ENCODE data around the gene CXCL14.

Gene CXCL14, protein sequence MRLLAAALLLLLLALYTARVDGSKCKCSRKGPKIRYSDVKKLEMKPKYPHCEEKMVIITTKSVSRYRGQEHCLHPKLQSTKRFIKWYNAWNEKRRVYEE

GRCh38 chr5:135578685-135579341 lies at the start of gene CXCL14:
Gene CXCL14 (minus strand): TSS chr5:135578991. CDS start chr5:135578778, 213 bp downstream.
- DNase-seq: no peak

DNA sequence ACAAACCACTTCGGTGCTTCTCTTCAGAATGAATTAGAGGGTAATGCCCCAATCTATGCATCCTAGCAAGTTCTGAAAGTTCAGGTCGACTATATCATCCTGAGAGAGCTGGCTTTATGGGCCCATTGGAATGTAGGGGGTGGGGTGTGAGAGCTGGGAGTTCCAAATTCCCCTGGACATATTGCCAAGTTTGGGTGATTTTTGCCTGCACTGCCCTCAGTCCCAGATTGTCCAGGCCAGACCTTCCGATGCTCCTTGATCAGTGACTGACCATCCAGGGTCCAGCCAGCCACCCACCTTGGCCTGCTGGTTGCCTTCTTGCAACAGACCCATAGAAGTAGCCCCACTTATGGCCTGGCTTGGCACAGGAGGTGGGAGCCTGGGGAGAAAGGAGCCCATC lies 47.8 kb upstream of the CXCL14 start:
- no peak for DNase-seq

DNA sequence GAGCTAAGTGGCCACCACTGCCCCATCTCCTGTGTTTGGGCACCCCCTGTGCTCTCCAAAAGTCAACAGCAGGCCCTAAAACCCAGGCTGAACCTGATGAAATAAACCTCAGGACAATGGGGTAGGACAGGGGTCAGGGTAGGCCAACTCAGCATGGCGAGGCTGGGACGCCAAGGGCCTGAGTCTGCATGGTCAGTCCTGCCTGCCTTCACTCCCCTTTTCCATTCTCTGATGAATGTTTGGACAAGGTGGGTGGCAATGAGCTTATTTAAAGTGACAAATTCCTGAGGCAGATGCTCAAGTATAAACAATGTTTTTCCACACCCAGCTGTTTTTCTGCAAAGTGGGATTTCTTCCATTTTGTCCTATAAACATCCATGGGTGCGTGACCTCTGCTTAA lies 47.2 kb upstream of the CXCL14 start:
- DNase-seq: no peak

GRCh38 chr5:135625486-135625885 lies 46.7 kb upstream of the CXCL14 start:
- no peak for DNase-seq

DNA sequence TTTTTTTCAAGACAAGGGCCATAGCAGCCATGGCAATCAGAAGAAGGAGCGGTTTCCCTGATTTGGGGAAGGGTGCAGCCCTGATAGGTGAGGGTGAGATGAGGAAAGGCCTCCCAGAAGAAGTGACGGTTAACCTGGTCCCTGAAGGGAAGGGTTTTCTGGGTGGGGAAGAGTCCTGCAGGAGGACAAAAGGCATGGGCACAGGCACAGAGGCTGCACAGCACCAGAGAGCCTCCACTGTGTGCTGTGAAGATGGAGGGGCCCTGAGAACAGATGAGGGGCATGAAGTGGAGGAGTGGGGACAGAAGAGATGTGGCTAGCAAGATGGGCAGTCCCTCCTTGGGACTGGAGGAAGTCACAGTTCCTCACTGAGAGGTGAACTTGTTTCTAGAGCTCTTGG lies 46.3 kb upstream of the CXCL14 start:
- DNase-seq: no peak

GRCh38 chr5:135623186-135623715 lies 44.5 kb upstream of the CXCL14 start:
- DNase-seq: no peak

GRCh38 chr5:135615581-135616260 lies 36.9 kb upstream of the CXCL14 start:
- DNase-seq: no peak

DNA sequence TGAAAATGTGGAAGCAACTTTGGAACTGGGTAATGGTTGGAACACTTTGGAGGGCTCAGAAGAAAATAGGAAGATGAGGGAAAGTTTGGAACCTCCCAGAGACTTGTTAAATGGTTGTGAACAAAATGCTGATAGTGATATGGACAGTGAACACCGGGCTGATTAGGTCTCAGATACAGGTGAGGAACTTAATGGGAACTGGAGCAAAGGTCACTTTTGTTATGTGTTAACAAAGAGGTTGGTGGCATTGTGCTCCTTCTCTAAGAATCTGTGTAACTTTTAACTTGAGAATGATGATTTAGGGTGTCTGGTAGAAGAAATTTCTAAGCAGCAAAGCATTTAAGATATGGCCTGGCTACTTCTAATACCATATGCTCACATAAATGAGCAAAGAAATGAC lies 36.4 kb upstream of the CXCL14 start:
- DNase-seq: no peak

DNA sequence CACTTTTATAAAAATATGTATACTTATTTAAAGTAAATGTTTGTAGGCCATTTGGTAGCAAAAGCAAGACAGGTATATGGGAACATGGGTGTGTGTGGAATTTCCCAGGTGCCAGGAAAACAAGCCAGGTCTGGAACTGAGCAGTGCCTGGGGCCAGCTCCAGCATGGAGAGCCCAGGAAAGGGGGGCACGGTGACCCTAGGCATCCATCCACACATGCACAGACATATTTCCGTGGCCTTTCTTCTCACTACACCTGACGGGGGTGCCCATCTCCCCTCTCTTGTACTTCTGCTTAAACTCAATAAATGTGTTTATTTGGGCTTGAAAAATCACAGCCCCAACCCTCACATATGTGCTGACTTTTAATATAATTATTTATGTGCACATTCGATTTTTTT lies 31.2 kb upstream of the CXCL14 start:
- DNase-seq: no peak

DNA sequence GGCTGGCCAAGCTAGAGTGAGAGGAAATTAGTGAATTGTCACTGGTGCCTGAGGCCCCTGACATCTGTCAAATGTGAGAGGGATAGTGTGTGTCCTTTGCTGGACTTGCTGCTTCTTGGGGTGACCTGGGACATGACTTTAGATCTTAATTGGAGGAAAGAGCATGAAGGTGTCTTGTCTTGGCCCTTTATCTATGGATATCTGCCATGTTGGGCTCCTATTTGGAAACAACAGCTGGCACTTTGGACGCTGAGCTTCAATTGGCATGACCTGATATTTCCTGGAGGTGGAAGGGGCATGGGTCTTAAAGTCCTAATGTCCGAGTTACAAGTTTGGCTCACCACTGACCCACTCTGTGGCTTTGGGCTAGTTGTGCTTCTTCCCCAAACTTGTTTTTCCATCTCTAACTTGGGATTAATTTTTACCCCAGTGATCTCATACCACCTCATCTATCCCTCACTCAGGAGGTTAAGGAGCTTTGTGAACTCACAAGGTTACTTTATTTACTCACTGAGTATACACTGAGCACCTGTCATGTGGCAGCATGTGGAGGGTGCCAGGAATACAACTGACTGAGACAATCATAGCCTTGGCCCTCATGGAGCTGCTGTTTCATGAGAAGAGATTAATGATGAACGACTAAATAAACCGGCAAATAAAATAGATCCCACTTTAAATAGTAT lies 30.1 kb upstream of the CXCL14 start:
- no peak for DNase-seq

DNA sequence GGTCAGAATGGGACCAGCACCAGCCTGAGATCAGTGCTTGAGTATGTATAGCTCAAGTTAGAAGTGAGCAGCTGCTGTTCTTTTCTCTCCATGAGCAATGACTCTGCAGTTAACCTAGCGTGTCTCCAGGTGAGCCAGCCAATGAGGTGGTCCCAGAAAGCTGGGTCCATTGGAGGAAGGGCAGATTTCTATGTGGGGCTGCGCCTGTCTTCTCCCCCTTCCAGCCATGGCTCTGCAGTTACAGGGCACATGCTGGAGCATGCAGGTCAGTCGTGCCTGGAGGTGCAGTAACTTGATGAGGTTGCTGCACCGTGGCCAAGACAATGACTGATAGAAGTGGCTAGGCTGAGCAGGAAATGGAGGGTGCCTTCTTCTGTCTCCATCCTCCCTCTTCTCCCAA lies 29.6 kb upstream of the CXCL14 start:
- DNase-seq: no peak

- no peak for DNase-seq
These were observed 27.6 kb upstream of the CXCL14 start for GRCh38 chr5:135606431-135606830.

DNA sequence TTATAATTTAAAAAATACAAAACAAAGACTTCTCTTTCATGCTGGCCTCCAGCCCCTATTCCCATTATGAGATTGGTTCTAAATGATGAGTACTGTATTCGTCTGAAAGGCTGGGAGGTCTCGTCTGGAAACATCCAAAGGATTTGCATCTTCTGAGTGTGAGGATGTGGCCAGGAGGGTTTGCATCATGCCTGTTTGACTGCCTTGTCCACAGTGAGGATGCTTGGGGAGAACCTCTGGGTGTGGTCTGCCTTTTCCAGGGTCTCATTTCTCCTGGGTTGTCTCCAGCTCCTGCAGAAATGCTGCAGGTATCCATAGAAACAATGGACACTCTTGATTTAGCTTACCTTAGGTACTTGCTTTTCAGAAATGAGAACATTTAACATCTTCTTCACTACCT lies 26.4 kb upstream of the CXCL14 start:
- no peak for DNase-seq

DNA sequence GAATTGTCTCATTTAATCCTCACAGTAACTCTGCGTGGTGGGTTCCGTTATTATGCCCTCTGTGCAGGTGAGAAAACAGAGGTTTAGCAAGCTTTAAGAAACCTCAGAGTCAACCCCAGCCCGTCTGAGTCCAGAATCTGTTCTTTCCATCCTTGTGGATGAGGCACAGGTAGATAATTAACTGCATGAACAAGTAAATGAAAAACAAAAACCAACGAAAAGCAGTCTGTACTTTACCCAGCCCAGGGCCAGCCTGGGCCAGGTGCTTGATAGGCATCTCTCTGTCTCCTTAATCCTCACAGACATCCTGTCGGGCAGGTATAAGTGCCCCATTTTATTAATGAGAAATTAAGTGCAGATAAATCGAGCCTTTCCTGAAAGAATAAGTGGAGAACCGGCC lies 25.3 kb upstream of the CXCL14 start:
- no peak for DNase-seq

DNA sequence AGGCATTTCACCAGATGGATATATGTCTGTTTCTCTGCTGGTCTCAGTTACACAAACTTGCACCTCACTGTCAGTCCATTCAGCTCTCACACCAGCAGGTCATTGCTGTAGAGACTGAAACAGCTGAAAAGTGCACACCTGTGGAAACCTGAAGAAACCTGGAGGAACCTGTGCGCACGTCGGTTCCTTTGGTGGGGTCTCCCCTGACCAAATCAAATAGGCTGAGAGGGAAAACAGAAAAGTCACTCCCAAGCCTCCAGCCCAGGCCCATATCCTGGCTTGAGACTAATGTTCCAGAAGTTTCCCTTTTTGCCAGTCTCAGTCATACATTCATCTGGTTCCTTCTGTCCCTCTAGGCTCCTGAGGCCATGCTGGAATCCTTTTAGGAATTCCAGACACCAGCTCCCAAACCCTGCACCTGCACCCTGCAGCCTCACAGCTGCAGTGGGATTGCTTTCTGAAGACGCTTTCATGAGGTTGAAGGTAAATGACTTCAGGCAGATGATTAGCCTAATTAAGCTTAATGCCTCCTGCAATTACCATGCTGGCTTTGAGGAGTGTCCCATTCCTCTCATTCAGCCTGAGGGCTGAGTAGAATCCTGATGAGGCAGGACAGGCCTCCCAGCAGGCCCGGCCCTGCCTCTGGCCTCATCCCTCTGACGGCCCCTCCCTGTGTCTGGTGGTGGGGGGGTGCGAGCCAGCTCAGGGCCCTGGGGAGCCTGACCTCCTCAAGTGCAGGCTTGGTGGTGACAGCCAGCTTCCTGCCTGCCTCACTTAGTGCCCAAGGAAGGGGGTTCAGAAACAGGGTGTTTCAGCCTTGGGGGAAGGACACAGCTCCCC lies 24.3 kb upstream of the CXCL14 start:
- no peak for DNase-seq

DNA sequence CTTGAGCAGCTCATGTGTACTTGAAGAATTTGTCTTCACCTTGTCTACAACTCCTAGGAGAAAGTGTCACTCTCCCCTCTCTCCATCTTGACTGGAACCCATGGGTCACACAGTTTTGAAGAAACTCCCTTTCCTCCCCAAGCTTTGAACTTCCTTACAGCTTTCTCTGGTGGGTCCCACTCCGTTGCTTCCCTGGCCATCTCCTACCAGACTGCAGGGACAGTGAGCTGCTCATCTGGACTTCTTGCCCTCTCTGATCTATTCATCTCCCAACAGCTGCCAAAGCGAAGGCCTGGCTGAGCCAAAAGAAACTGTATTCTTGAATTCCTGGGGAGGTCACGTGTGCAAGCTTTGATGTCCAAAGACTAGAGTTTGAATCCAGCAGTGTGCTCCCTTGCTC lies 22.7 kb upstream of the CXCL14 start:
- no peak for DNase-seq

GRCh38 chr5:135600971-135601381 lies 22.2 kb upstream of the CXCL14 start:
- no peak for DNase-seq

- no peak for DNase-seq
These were observed 21.4 kb upstream of the CXCL14 start for GRCh38 chr5:135600152-135600570.

DNA sequence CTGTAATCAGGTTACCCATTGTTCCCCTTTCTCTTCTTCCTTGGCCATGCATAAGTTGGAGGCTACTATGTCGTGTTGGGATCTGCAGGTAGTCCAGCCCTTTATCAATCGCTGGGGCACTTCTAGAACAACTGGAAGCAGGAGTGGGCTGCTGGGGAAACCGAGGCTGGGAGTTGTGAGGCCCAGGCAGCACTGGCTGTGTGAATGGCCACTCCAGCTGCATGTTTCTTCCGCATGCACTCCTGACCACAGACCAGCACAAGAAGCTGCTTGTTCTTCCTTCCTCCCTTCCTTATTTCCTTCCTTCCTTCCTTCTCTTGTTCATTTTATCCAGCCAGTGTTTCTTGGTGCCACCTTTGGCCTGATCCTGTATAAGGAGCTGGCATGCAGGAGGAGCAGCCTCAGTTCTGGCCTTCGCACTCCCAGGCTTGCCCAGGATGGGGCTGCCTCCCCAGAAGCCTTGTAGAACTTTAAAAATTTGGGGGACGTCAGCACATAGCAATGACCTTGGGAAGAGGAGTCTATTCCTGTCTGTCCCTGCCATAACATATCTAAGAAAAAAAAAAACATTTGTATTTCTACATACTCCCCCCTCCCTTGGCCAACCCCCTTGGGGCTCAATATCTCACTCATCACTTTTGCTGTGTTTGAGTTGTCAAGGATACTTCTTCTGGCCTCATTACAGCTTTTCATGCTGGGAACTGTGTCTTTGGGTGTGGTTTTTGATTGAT lies 20.8 kb upstream of the CXCL14 start:
- no peak for DNase-seq

DNA sequence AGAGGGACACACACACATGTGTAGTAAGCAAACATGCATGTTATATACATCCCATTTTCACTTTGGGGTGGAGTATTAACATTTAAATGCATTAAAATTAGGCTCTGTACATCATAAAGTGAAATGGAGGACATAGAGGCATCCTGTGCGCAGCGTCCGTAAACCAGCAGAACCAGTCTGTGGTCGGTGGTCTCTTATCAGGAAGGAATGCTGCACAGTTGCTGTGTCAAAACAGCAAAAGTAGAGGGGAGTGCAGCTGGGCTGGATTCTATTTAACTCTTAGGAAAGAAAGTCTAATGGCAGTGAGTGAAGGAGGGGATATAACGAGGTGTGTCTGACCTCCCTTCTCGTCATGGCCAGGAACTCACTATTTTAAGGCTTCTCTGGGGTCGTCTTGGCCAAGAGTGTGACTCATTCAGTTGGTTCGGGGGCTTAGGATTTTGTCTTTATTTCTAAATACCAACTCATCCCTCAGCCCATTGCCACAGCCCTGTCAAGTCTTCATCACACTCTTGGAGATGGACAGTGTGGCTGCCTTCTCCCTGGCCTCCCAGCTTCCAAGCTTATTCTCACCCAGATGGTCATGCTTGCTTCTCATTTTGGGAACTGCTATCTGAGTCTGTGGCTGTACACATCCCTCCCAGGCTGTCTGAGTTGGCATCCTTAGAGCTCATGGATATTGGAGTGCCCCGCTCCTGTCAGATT lies 20.1 kb upstream of the CXCL14 start:
- DNase-seq: no peak

- no peak for DNase-seq
These were observed 18.0 kb upstream of the CXCL14 start for GRCh38 chr5:135596788-135597187.

All from stimulated activated naive CD4-positive, alpha-beta T cell (primary cell).